ENCODE data around the gene SCFD2.
"Not testable (repeated sequence)": the region's sequence is repeated elsewhere in the genome, so short reads cannot be mapped to it uniquely, and the experiment has no call there.

Gene SCFD2

GRCh38 chr4:53236624-53237023 lies 129.2 kb downstream of the SCFD2 start:
- not testable (repeated sequence) for DNase-seq

- no peak for DNase-seq
Measured at GRCh38 chr4:53235547-53235946, 130.3 kb downstream of the SCFD2 start.

GRCh38 chr4:53234669-53235068 lies 131.2 kb downstream of the SCFD2 start:
- DNase-seq = no peak

- DNase-seq = no peak
Measured at GRCh38 chr4:53234111-53234510, 131.8 kb downstream of the SCFD2 start.

- no peak for DNase-seq
Measured at GRCh38 chr4:53233114-53233795, 132.6 kb downstream of the SCFD2 start.

- DNase-seq = no peak
Measured at GRCh38 chr4:53232371-53232770, 133.5 kb downstream of the SCFD2 start.

GRCh38 chr4:53228036-53228435 lies 137.8 kb downstream of the SCFD2 start:
- peak; percentile 58 for DNase-seq

- no peak for DNase-seq
Measured at GRCh38 chr4:53227451-53227850, 138.4 kb downstream of the SCFD2 start.

- no peak for DNase-seq
Measured at GRCh38 chr4:53221832-53222480, 143.9 kb downstream of the SCFD2 start.

- DNase-seq = not testable (repeated sequence)
Measured at GRCh38 chr4:53219148-53219547, 146.7 kb downstream of the SCFD2 start.

GRCh38 chr4:53208753-53209152 lies 157.1 kb downstream of the SCFD2 start:
- DNase-seq = no peak

- DNase-seq = no peak
Measured at GRCh38 chr4:53205970-53206369, 159.9 kb downstream of the SCFD2 start.

GRCh38 chr4:53199356-53199755 lies 166.5 kb downstream of the SCFD2 start:
- DNase-seq = no peak

GRCh38 chr4:53197772-53198142 lies 168.1 kb downstream of the SCFD2 start:
- DNase-seq = no peak

GRCh38 chr4:53196882-53197771 lies 168.7 kb downstream of the SCFD2 start:
- DNase-seq = peak; percentile 85

GRCh38 chr4:53195815-53196661 lies 169.8 kb downstream of the SCFD2 start:
- DNase-seq = no peak

GRCh38 chr4:53194727-53195126 lies 171.1 kb downstream of the SCFD2 start:
- DNase-seq = no peak

- no peak for DNase-seq
Measured at GRCh38 chr4:53193111-53193510, 172.8 kb downstream of the SCFD2 start.

GRCh38 chr4:53192496-53192895 lies 173.4 kb downstream of the SCFD2 start:
- DNase-seq = no peak

- no peak for DNase-seq
Measured at GRCh38 chr4:53191997-53192396, 173.9 kb downstream of the SCFD2 start.

GRCh38 chr4:53189011-53189410 lies 176.8 kb downstream of the SCFD2 start:
- no peak for DNase-seq

GRCh38 chr4:53186714-53187358 lies 179.0 kb downstream of the SCFD2 start:
- peak; percentile 29 for DNase-seq
